HepG2 (cell line): ENCODE measurements around the gene SH3BP2. TPM values are rescaled to one million over a fixed set of nuclear protein-coding genes. Genes with fewer than 3 reads are reported as not detected.
A peak's percentile ranks its signal among the peaks of the same experiment; 100 is the strongest.

Source experiments
- FOXA3 ChIP-seq: IDR thresholded peaks from 2 replicates; pipeline ENCODE4 v1.6.1; 2016; ENCODE audit warnings: missing genetic modification reagents, missing compliant biosample characterization
- MAZ ChIP-seq, 2 experiments: sonication (generic) in 1 of 2; formaldehyde crosslinking in 1 of 2; IDR thresholded peaks; 2 replicates each; pipeline versions ENCODE4 v1.5.0 to v1.6.1; 2012 to 2020; ENCODE audit warnings: low read depth in 2 of 2, mild to moderate bottlenecking in 2 of 2, borderline replicate concordance in 1 of 2, improper control_type of control experiment in 1 of 2, low read length in 1 of 2, missing genetic modification reagents in 1 of 2, moderate library complexity in 1 of 2
- MBD4 ChIP-seq: IDR thresholded peaks from 2 replicates; pipeline ENCODE4 v1.6.1; 2012; ENCODE audit warnings: low read length, inconsistent platforms, borderline replicate concordance
- MEF2D ChIP-seq: sonication (generic); formaldehyde crosslinking; IDR thresholded peaks from 2 replicates; pipeline ENCODE4 v1.5.1; 2020; ENCODE audit warnings: mild to moderate bottlenecking, missing genetic modification reagents
- MYC ChIP-seq: sonication (generic); formaldehyde crosslinking; IDR thresholded peaks from 2 replicates; pipeline ENCODE4 v1.9.0; 2021; ENCODE audit warnings: missing genetic modification reagents, borderline replicate concordance
- PAXIP1 ChIP-seq: sonication (generic); formaldehyde crosslinking; conservative IDR thresholded peaks from 2 replicates; pipeline ENCODE4 v1.4.0; 2020; ENCODE audit warnings: mild to moderate bottlenecking, missing genetic modification reagents, moderate library complexity
- POGZ ChIP-seq: sonication (generic); formaldehyde crosslinking; IDR thresholded peaks from 2 replicates; pipeline ENCODE4 v1.4.0; 2020; ENCODE audit warnings: mild to moderate bottlenecking, missing genetic modification reagents
- RARA ChIP-seq: IDR thresholded peaks from 2 replicates; pipeline ENCODE4 v1.6.1; 2016; ENCODE audit warnings: missing genetic modification reagents, missing compliant biosample characterization
- RXRA ChIP-seq: sonication (generic); formaldehyde crosslinking; IDR thresholded peaks from 2 replicates; pipeline ENCODE4 v1.5.1; 2020; ENCODE audit warnings: missing genetic modification reagents
- SNAPC2 ChIP-seq: sonication (generic); formaldehyde crosslinking; IDR thresholded peaks from 2 replicates; pipeline ENCODE4 v1.8.1; 2022; ENCODE audit warnings: mild to moderate bottlenecking, missing genetic modification reagents
- SP2 ChIP-seq: sonication (generic); formaldehyde crosslinking; IDR thresholded peaks from 2 replicates; pipeline ENCODE4 v1.5.1; 2020; ENCODE audit warnings: mild to moderate bottlenecking, missing genetic modification reagents
- SP5 ChIP-seq: IDR thresholded peaks from 2 replicates; pipeline ENCODE4 v1.6.1; 2016; ENCODE audit warnings: low read depth, borderline replicate concordance
- TBX2 ChIP-seq: sonication (generic); formaldehyde crosslinking; IDR thresholded peaks from 2 replicates; pipeline ENCODE4 v1.5.0; 2020; ENCODE audit warnings: missing genetic modification reagents, mild to moderate bottlenecking, borderline replicate concordance
- TFAP4 ChIP-seq: sonication (generic); IDR thresholded peaks from 2 replicates; pipeline ENCODE4 v1.6.1; 2016; ENCODE audit warnings: low read depth, borderline replicate concordance
- YEATS4 ChIP-seq: sonication (generic); formaldehyde crosslinking; IDR thresholded peaks from 2 replicates; pipeline ENCODE4 v1.4.0; 2020; ENCODE audit warnings: missing genetic modification reagents, borderline replicate concordance
- ZGPAT ChIP-seq: IDR thresholded peaks from 2 replicates; pipeline ENCODE4 v1.6.1; 2016; ENCODE audit warnings: mild to moderate bottlenecking
- ZNF232 ChIP-seq: sonication (generic); formaldehyde crosslinking; IDR thresholded peaks from 2 replicates; pipeline ENCODE4 v1.4.0; 2020; ENCODE audit warnings: missing genetic modification reagents, borderline replicate concordance
- ZNF274 ChIP-seq: sonication (generic); formaldehyde crosslinking; IDR thresholded peaks from 2 replicates; pipeline ENCODE4 v1.5.1; 2020; ENCODE audit warnings: mild to moderate bottlenecking, missing genetic modification reagents
- ZNF577 ChIP-seq: sonication (generic); formaldehyde crosslinking; IDR thresholded peaks from 2 replicates; pipeline ENCODE4 v1.4.0; 2020; ENCODE audit warnings: mild to moderate bottlenecking, low read depth, missing genetic modification reagents, borderline replicate concordance
- ZNF770 ChIP-seq: sonication (generic); formaldehyde crosslinking; IDR thresholded peaks from 2 replicates; pipeline ENCODE4 v1.5.0; 2020; ENCODE audit warnings: mild to moderate bottlenecking, missing genetic modification reagents
- polyA plus RNA-seq, 8 experiments: library from polyadenylated mRNA; depleted of rRNA in 3 of 8; stranded (reverse) in 7 of 8; unstranded in 1 of 8; fragments of >200 nt; fragmentation: Illumina TruSeq in 4 of 8; extraction: Trizol in 4 of 8; gene quantifications; 2 replicates each; pipeline versions ENCODE4 v1.2.1 to v1.2.3, GENCODE V29; 2011 to 2016; ENCODE audit warnings: low read depth in 4 of 8, missing spikeins in 1 of 8, mixed read lengths in 1 of 8; ENCODE audit not compliant: insufficient read depth in 1 of 8
- total RNA-seq, 5 experiments: library from RNA; depleted of rRNA; stranded (reverse); fragments of >200 nt; fragmentation: Illumina TruSeq; extraction: Trizol; gene quantifications; 2 replicates each; pipeline ENCODE4 v1.2.3, GENCODE V29; 2016; ENCODE audit warnings: low read depth in 1 of 5

Gene SH3BP2
- total and polyA plus RNA-seq, 2 of the 13 experiments (the other 11 are each of a cell fraction or from before 2014, with no cell fraction given): 16.9 to 34.5 TPM

GRCh38 chr4:2866160-2866861, 73.4 kb downstream of the SH3BP2 start (continued):
- TF ChIP-seq TFAP4 (peak; percentile 42; the same call in 1 of the 2 replicates), ZNF577 (CRISPR knock-in tag) (no peak), RXRA (CRISPR knock-in tag) (peak; percentile 83), TBX2 (CRISPR knock-in tag) (0 out of 2 replicates have a peak, but pooled peaks have one; percentile 13), PAXIP1 (CRISPR knock-in tag) (peak; percentile 53), YEATS4 (CRISPR knock-in tag) (0 out of 2 replicates have a peak, but pooled peaks have one; percentile 10), SP5 (peak; percentile 36; the same call in 1 of the 2 replicates), ZNF232 (0 out of 2 replicates have a peak, but pooled peaks have one; percentile 25), RARA (CRISPR knock-in tag) (peak; percentile 72), ZNF274 (no peak), MBD4 (no peak), SNAPC2 (CRISPR knock-in tag) (no peak), ZGPAT (CRISPR knock-in tag) (0 out of 2 replicates have a peak, but pooled peaks have one; percentile 45), FOXA3 (CRISPR knock-in tag) (peak; percentile 60), MEF2D (CRISPR knock-in tag) (peak; percentile 97), MAZ (IDR thresholded peaks at IDR 0.05; ENCODE audit: borderline replicate concordance, low read depth, low read length) (no peak), MAZ (CRISPR knock-in tag; IDR thresholded peaks at IDR 0.05; ENCODE audit: low read depth) (no peak), POGZ (CRISPR knock-in tag) (0 out of 2 replicates have a peak, but pooled peaks have one; percentile 26), ZNF770 (CRISPR knock-in tag) (0 out of 2 replicates have a peak, but pooled peaks have one; percentile 23), MYC (CRISPR knock-in tag) (0 out of 2 replicates have a peak, but pooled peaks have one; percentile 13), SP2 (no peak)
